GM23248 (cell line): ENCODE measurements around the gene FBXO11. TPM values are rescaled to one million over a fixed set of nuclear protein-coding genes. Genes with fewer than 3 reads are reported as not detected.

Source experiments
- DNase-seq: peaks from one replicate; pipeline ENCODE4 v3.0.0-alpha.2; 2015
- H2AFZ ChIP-seq: fragments of 200-600 bp; sonication (generic); 2 replicates; pipeline ENCODE4 v1.6.1; 2016; ENCODE audit warnings: antibody characterized with exemption
- H3F3A ChIP-seq: fragments of 200-600 bp; sonication (generic); 2 replicates; pipeline ENCODE4 v1.6.1; 2016; ENCODE audit warnings: mild to moderate bottlenecking, antibody characterized with exemption, mixed run types; ENCODE audit not compliant: insufficient read depth
- H3K27ac ChIP-seq: fragments of 200-600 bp; sonication (generic); 2 replicates; pipeline ENCODE4 v1.5.1; 2016; ENCODE audit warnings: mild to moderate bottlenecking
- H3K27me3 ChIP-seq: fragments of 200-600 bp; sonication (generic); replicated peaks from 2 replicates; pipeline ENCODE4 v1.6.1; 2016; ENCODE audit warnings: mild to moderate bottlenecking; ENCODE audit not compliant: insufficient read depth
- H3K36me3 ChIP-seq: fragments of 200-600 bp; sonication (generic); 2 replicates; pipeline ENCODE4 v1.6.1; 2016; ENCODE audit warnings: low read depth, mild to moderate bottlenecking
- H3K4me1 ChIP-seq: fragments of 200-600 bp; sonication (generic); 2 replicates; pipeline ENCODE4 v1.6.1; 2016; ENCODE audit warnings: mild to moderate bottlenecking; ENCODE audit not compliant: insufficient read depth
- H3K4me2 ChIP-seq: fragments of 200-600 bp; sonication (generic); one replicate; pipeline ENCODE4 v1.6.1; 2016; ENCODE audit warnings: mild to moderate bottlenecking; ENCODE audit not compliant: unreplicated experiment
- H3K4me3 ChIP-seq: fragments of 200-600 bp; sonication (generic); 2 replicates; pipeline ENCODE4 v1.5.1; 2016; ENCODE audit warnings: mild to moderate bottlenecking
- H3K79me2 ChIP-seq: fragments of 200-600 bp; sonication (generic); 2 replicates; pipeline ENCODE4 v1.6.1; 2016; ENCODE audit warnings: mild to moderate bottlenecking; ENCODE audit not compliant: insufficient read depth
- H3K9ac ChIP-seq: fragments of 200-600 bp; sonication (generic); 2 replicates; pipeline ENCODE4 v1.6.1; 2016; ENCODE audit warnings: mild to moderate bottlenecking
- H3K9me2 ChIP-seq: fragments of 200-600 bp; sonication (generic); 2 replicates; pipeline ENCODE4 v1.6.1; 2016; ENCODE audit warnings: mixed run types, mild to moderate bottlenecking, moderate library complexity; ENCODE audit not compliant: insufficient read depth
- H3K9me3 ChIP-seq: fragments of 200-600 bp; sonication (generic); one replicate; pipeline ENCODE4 v1.6.1; 2017; ENCODE audit warnings: low read depth
- H4K20me1 ChIP-seq: fragments of 200-600 bp; sonication (generic); 2 replicates; pipeline ENCODE4 v1.6.0; 2016; ENCODE audit not compliant: insufficient read depth
- EZH2 ChIP-seq: fragments of 200-600 bp; sonication (generic); IDR thresholded peaks from 2 replicates; pipeline ENCODE4 v1.6.1; 2018; ENCODE audit warnings: antibody characterized with exemption, mild to moderate bottlenecking; ENCODE audit not compliant: insufficient read depth, poor library complexity, severe bottlenecking
- EZH2phosphoT487 ChIP-seq: fragments of 200-600 bp; sonication (generic); IDR thresholded peaks from 2 replicates; pipeline ENCODE4 v1.6.1; 2018; ENCODE audit warnings: antibody characterized with exemption, moderate library complexity, mild to moderate bottlenecking, low read depth; ENCODE audit not compliant: insufficient read depth
- WGBS, 2 experiments: methylation state at CpG; one replicate each; pipeline ENCODE4 v1.1.6; 2015 to 2017; ENCODE audit warnings: low lambda C conversion rate in 2 of 2, low coverage in 1 of 2; ENCODE audit errors: missing lambda C conversion rate in 2 of 2; 5-methylcytosine and 5-hydroxymethylcytosine counted together
- in situ Hi-C: fragments of 300-500 bp; cut with MboI; formaldehyde crosslinking; loops from 2 replicates; pipeline ENCODE4 v1.15.0; 2020
- polyA plus RNA-seq: library from polyadenylated mRNA; unstranded; fragments of >200 nt; fragmentation: Nextera tagmentation; extraction: Ambion mirVana; gene quantifications from 2 replicates; pipeline ENCODE4 v1.2.1, GENCODE V29; 2016
- total RNA-seq: library from RNA; depleted of rRNA; stranded (reverse); fragments of >200 nt; shearing (Covaris generic); gene quantifications from 2 replicates; pipeline ENCODE4 v1.2.3, GENCODE V29; 2014

The FBXO11 gene
- total and polyA plus RNA-seq, 2 experiments from 2014 or later = 15.7 to 25.8 TPM

DNA sequence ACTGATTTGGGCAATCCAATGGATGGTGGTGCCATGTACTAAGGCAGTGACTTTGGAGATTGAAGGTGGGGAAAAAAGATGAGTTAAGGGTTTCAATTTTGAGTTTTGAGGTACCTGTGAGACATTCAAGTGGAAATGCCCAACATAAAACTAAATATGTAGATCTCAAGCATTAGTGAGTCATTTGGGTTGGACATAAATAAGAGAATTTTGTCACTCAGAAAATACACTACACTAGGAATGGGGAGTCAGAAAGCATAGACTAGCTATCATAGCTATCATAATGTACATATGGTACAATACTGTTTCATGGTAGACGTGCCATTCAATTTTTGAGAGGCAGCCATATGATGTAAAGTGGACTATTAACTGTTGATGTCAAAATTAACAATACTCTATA lies 56.1 kb downstream of the FBXO11 start:
- Histone ChIP-seq H3K27me3 (no peaks in the 10 kb centered on the region), H3K36me3 (no peaks in the 10 kb centered on the region), H3K9me3 (no peaks in the 10 kb centered on the region), H3K79me2 (peaks cover 100% of the 10 kb centered on the region), H2AFZ (no peak overlapping the region), H3F3A (no peaks in the 10 kb centered on the region), H3K27ac (no peak overlapping the region), H3K4me3 (no peak overlapping the region), H4K20me1 (peaks cover 7% of the 10 kb centered on the region), H3K4me2 (no peak overlapping the region), H3K9ac (no peak overlapping the region), H3K9me2 (no peaks in the 10 kb centered on the region), H3K4me1 (peaks cover 18% of the 10 kb centered on the region)
- no peak for DNase-seq
- WGBS, 2 experiments = 59 to 76% methylated on average over 1 of the region's 1 CpG
- in situ Hi-C loops = loop anchor here (25.0 kb wide), 2 partner anchors 562 to 737 kb away; no protein-coding TSS in a partner anchor
- TF ChIP-seq EZH2phosphoT487 (no peak), EZH2 (no peak)

DNA sequence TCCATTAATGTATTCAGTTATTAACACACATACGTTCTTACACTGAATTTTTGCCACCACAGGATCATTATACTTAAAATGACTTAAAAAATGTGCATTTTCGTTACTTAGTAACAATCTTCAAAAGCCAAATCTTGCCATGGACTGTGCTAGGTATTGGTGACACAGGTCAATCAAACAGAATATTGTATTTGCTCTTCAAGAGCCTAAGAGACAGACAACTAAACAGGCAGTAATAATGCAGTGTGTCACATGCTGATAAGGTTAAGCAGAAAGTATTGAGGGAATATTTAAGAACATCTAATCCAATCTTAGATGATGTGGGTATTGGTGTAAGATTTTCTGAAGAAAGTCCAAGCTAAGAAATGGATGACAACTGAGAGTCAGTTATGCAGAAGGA lies 56.9 kb downstream of the FBXO11 start:
- H3F3A ChIP-seq = no peaks in the 10 kb centered on the region
- H3K9me3 ChIP-seq = no peaks in the 10 kb centered on the region
- no peak for DNase-seq
- peaks cover 18% of the 10 kb centered on the region for H3K4me1 ChIP-seq
- no peaks in the 10 kb centered on the region for H3K9me2 ChIP-seq
- TF ChIP-seq EZH2 = no peak
- no peak for TF ChIP-seq EZH2phosphoT487
- H4K20me1 ChIP-seq = peaks cover 7% of the 10 kb centered on the region
- H3K9ac ChIP-seq = no peak overlapping the region
- WGBS, 2 experiments = 71 to 72% methylated on average over 2 of the region's 2 CpGs
- in situ Hi-C loops = loop anchor here (10.0 kb wide), 1 partner anchor 255 kb away; no protein-coding TSS in a partner anchor
- H3K27ac ChIP-seq = no peak overlapping the region
- H3K4me3 ChIP-seq = no peak overlapping the region
- H3K4me2 ChIP-seq = no peak overlapping the region
- no peaks in the 10 kb centered on the region for H3K36me3 ChIP-seq
- peaks cover 100% of the 10 kb centered on the region for H3K79me2 ChIP-seq
- H2AFZ ChIP-seq = no peak overlapping the region
- H3K27me3 ChIP-seq = no peaks in the 10 kb centered on the region

DNA sequence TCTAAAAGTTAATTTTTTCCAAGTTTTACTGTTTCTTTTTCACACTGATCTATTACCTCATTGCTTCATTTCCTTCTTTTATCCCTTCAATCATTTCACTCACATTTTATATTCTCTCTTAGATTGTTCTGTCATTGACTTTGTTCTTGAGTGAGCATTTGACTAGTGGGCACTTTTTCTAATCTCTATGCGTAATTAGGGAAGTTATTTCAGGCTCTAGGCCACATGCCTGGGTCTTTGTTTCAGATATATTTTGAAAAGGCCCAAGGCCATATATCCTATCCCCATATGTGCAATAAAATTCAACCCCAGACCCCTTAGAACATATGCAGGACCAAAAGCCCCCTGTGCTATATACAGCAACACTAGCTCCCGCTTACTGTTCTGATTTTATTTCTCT lies 62.1 kb downstream of the FBXO11 start:
- in situ Hi-C loops = loop anchor here (10.0 kb wide), 1 partner anchor 261 kb away; no protein-coding TSS in a partner anchor
- H2AFZ ChIP-seq = no peak overlapping the region
- H3K4me1 ChIP-seq = no peaks in the 10 kb centered on the region
- no peak for TF ChIP-seq EZH2
- peaks cover 5% of the 10 kb centered on the region; the same call in 1 of the 2 replicates for H3K36me3 ChIP-seq
- H3K4me3 ChIP-seq = no peak overlapping the region
- H4K20me1 ChIP-seq = no peaks in the 10 kb centered on the region
- H3K9me2 ChIP-seq = no peaks in the 10 kb centered on the region
- H3K9me3 ChIP-seq = no peaks in the 10 kb centered on the region
- DNase-seq = no peak
- WGBS, 2 experiments = 97 to 98% methylated on average over 2 of the region's 2 CpGs
- H3K27ac ChIP-seq = no peak overlapping the region
- no peak overlapping the region for H3K9ac ChIP-seq
- no peaks in the 10 kb centered on the region for H3F3A ChIP-seq
- H3K4me2 ChIP-seq = no peak overlapping the region
- H3K27me3 ChIP-seq = no peaks in the 10 kb centered on the region
- H3K79me2 ChIP-seq = peaks cover 100% of the 10 kb centered on the region

DNA sequence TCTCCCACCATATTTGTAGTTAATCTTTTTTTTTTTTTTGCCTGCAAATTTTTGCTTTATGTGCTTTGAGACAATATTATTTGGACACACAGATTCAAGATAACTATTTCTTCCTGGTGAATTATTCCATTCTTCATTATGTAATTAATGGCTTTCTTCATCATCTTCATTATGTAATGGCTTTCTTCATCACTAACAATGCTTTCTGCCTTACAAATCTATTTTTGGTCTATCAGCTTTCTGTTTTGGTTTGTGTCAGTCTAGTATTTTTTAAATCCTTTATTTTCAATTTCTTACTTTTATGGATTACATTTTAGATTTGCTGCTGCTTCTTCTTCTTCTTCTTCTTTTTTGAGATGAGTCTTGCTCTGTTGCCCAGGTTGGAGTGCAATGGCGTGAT lies 62.9 kb downstream of the FBXO11 start:
- H3K4me2 ChIP-seq = no peak overlapping the region
- no peak for DNase-seq
- H2AFZ ChIP-seq = no peak overlapping the region
- WGBS, 2 experiments = 100% methylated on average over 1 of the region's 1 CpG; no CpG with 5 or more reads in 1 of the 2 experiments
- TF ChIP-seq EZH2 (no peak), EZH2phosphoT487 (no peak)
- no peaks in the 10 kb centered on the region for H3K4me1 ChIP-seq
- in situ Hi-C loops = loop anchor here (10.0 kb wide), 1 partner anchor 261 kb away; no protein-coding TSS in a partner anchor
- H3K9me2 ChIP-seq = no peaks in the 10 kb centered on the region
- no peak overlapping the region for H3K9ac ChIP-seq
- H3K27me3 ChIP-seq = no peaks in the 10 kb centered on the region
- peaks cover 100% of the 10 kb centered on the region for H3K79me2 ChIP-seq
- H3K36me3 ChIP-seq = peaks cover 13% of the 10 kb centered on the region; the same call in 1 of the 2 replicates
- H3K9me3 ChIP-seq = no peaks in the 10 kb centered on the region
- H3F3A ChIP-seq = no peaks in the 10 kb centered on the region
- H3K27ac ChIP-seq = 0 out of 2 replicates have a peak overlapping the region, but pooled peaks have one; percentile 16
- H4K20me1 ChIP-seq = no peaks in the 10 kb centered on the region
- no peak overlapping the region for H3K4me3 ChIP-seq
